HCT116 (cell line): Measurements from ENCODE around the gene DOCK9. TPM values are rescaled to one million over a fixed set of nuclear protein-coding genes. Genes with fewer than 3 reads are reported as not detected.

Source experiments
- ATAC-seq: fragments of 200-7000 bp; cut with Tn5 transposase; 2 replicates; pipeline ENCODE4 v1.9.1; 2020; ENCODE audit warnings: mild to moderate bottlenecking, moderate library complexity
- BruUV-seq: library from RNA; stranded (reverse); fragments of 400-500 nt; replicated peaks from 2 replicates; lab custom pipeline; 2021; lab: Mats Ljungman, UMichigan
- CTCF ChIA-PET: fragments of 300-600 bp; sonication (Branson Sonifier 250); formaldehyde crosslinking; loops from one replicate; lab custom pipeline; 2021; ENCODE audit warnings: antibody characterized with exemption; lab: Charles Lee
- POLR2A ChIA-PET: fragments of 300-600, 350-600 bp; sonication (Branson Sonifier 250); formaldehyde crosslinking; loops from one replicate; lab custom pipeline; 2021; ENCODE audit warnings: antibody characterized with exemption; lab: Charles Lee
- RAD21 ChIA-PET, 2 experiments: fragments of 300-600 bp; sonication (Branson Sonifier 250); formaldehyde crosslinking; loops; one replicate each; lab custom pipeline; 2023; ENCODE audit warnings: low total read pairs in 2 of 2; ENCODE audit not compliant: uncharacterized antibody in 2 of 2, unreplicated experiment in 2 of 2, low non-redundant PET in 1 of 2; lab: Charles Lee
- DNase-seq: peaks from one replicate; pipeline ENCODE4 v3.0.0-alpha.2; 2010; ENCODE audit warnings: low read depth, low spot score
- H2AFZ ChIP-seq: fragments of 200-600 bp; shearing (Covaris generic), sonication (generic); 2 replicates; pipeline ENCODE4 v1.6.1; 2017; ENCODE audit warnings: low read depth, mixed run types, mixed read lengths, antibody characterized with exemption, low read length; ENCODE audit not compliant: poor library complexity, severe bottlenecking
- H3K27ac ChIP-seq: 2 replicates; pipeline ENCODE4 v1.5.1; 2012; ENCODE audit warnings: low read depth, low read length
- H3K27me3 ChIP-seq: fragments of 200-600 bp; sonication (generic); 2 replicates; pipeline ENCODE4 v1.6.1; 2016; ENCODE audit warnings: mixed run types, low read length, mixed read lengths; ENCODE audit not compliant: insufficient read depth
- H3K36me3 ChIP-seq, 2 experiments: fragments of 200-500 bp in 1 of 2; fragments of 200-600 bp in 1 of 2; sonication (Bioruptor generic) in 1 of 2; sonication (generic) in 1 of 2; 2 replicates each; pipeline versions ENCODE4 v1.5.1 to v1.6.1; 2014 to 2016; ENCODE audit warnings: low read length in 2 of 2, inconsistent platforms in 1 of 2, mixed read lengths in 1 of 2, mixed run types in 1 of 2; ENCODE audit not compliant: insufficient read depth in 2 of 2, control insufficient read depth in 1 of 2
- H3K4me1 ChIP-seq, 2 experiments: fragments of 200-600 bp in 1 of 2; sonication (generic) in 1 of 2; 2 replicates each; pipeline versions ENCODE4 v1.5.1 to v1.6.1; 2012 to 2017; ENCODE audit warnings: low read length in 2 of 2, inconsistent platforms in 1 of 2, mild to moderate bottlenecking in 1 of 2, mixed read lengths in 1 of 2, mixed run types in 1 of 2, moderate library complexity in 1 of 2; ENCODE audit not compliant: insufficient read depth in 2 of 2, control insufficient read depth in 1 of 2
- H3K4me2 ChIP-seq: fragments of 200-600 bp; sonication (generic); 2 replicates; pipeline ENCODE4 v1.6.1; 2017; ENCODE audit warnings: mixed run types, low read length, mixed read lengths
- H3K4me3 ChIP-seq, 2 experiments: fragments of 200-600 bp in 1 of 2; sonication (generic) in 1 of 2; replicated peaks in 1 of 2; 2 replicates each; pipeline ENCODE4 v1.5.1; 2011 to 2016; ENCODE audit warnings: low read length in 2 of 2, control low read depth in 1 of 2, low read depth in 1 of 2, mild to moderate bottlenecking in 1 of 2, mixed read lengths in 1 of 2, mixed run types in 1 of 2
- H3K79me2 ChIP-seq: fragments of 200-600 bp; sonication (generic); 2 replicates; pipeline ENCODE4 v1.6.1; 2017; ENCODE audit warnings: mild to moderate bottlenecking, mixed run types, low read length, moderate library complexity, mixed read lengths; ENCODE audit not compliant: insufficient read depth
- H3K9ac ChIP-seq: fragments of 200-600 bp; sonication (generic); 2 replicates; pipeline ENCODE4 v1.6.1; 2016; ENCODE audit warnings: low read length, mixed read lengths
- H3K9me2 ChIP-seq: fragments of 200-600 bp; sonication (generic), shearing (Covaris generic); 2 replicates; pipeline ENCODE4 v1.6.1; 2017; ENCODE audit warnings: mixed run types, mild to moderate bottlenecking, moderate library complexity; ENCODE audit not compliant: insufficient read depth
- H3K9me3 ChIP-seq, 2 experiments: fragments of 200-500 bp in 1 of 2; fragments of 200-600 bp in 1 of 2; sonication (Bioruptor generic) in 1 of 2; sonication (generic) in 1 of 2; 2 replicates each; pipeline ENCODE4 v1.6.1; 2014 to 2017; ENCODE audit warnings: low read length in 2 of 2, mixed read lengths in 2 of 2, inconsistent platforms in 1 of 2, low read depth in 1 of 2, mild to moderate bottlenecking in 1 of 2, mixed run types in 1 of 2, moderate library complexity in 1 of 2; ENCODE audit not compliant: control insufficient read depth in 1 of 2, insufficient read depth in 1 of 2
- H4K20me1 ChIP-seq: fragments of 200-600 bp; sonication (generic), shearing (Covaris generic); 2 replicates; pipeline ENCODE4 v1.6.1; 2017; ENCODE audit warnings: mixed run types, mild to moderate bottlenecking, moderate library complexity; ENCODE audit not compliant: insufficient read depth
- CBX3 ChIP-seq: IDR thresholded peaks from 2 replicates; pipeline ENCODE4 v1.6.1; 2012; ENCODE audit warnings: low read depth
- CEBPB ChIP-seq: IDR thresholded peaks from 2 replicates; pipeline ENCODE4 v1.6.1; 2012; ENCODE audit warnings: low read depth
- CTCF ChIP-seq, 3 experiments: fragments of 200-600 bp in 1 of 3; sonication (generic) in 1 of 3; IDR thresholded peaks in 2 of 3; conservative IDR thresholded peaks in 1 of 3; 2 replicates each; pipeline ENCODE4 v1.5.1; 2012 to 2017; ENCODE audit warnings: low read depth in 2 of 3, low read length in 2 of 3, antibody characterized with exemption in 1 of 3, borderline replicate concordance in 1 of 3, control low read depth in 1 of 3, mild to moderate bottlenecking in 1 of 3, mixed read lengths in 1 of 3, mixed run types in 1 of 3, moderate library complexity in 1 of 3; ENCODE audit not compliant: insufficient read depth in 1 of 3
- EGR1 ChIP-seq: IDR thresholded peaks from 2 replicates; pipeline ENCODE4 v1.6.1; 2012; ENCODE audit warnings: low read depth
- FOSL1 ChIP-seq: IDR thresholded peaks from 2 replicates; pipeline ENCODE4 v1.6.1; 2012; ENCODE audit warnings: low read depth
- SIN3A ChIP-seq: IDR thresholded peaks from 2 replicates; pipeline ENCODE4 v1.6.1; 2012; ENCODE audit warnings: low read depth
- SP1 ChIP-seq: IDR thresholded peaks from 2 replicates; pipeline ENCODE4 v1.6.1; 2012; ENCODE audit warnings: low read depth
- ZBTB33 ChIP-seq: IDR thresholded peaks from 2 replicates; pipeline ENCODE4 v1.6.1; 2011; ENCODE audit warnings: mild to moderate bottlenecking, low read length, moderate library complexity; ENCODE audit not compliant: insufficient replicate concordance; ENCODE audit errors: extremely low read depth
- intact Hi-C: fragments of 100-400 bp; cut with micrococcal nuclease; formaldehyde crosslinking; loops from 2 replicates; pipeline ENCODE4 v1.10.0; 2022
- total RNA-seq: library from RNA; stranded (reverse); gene quantifications from one replicate; pipeline ENCODE4 v1.2.1, GENCODE V29; 2021; ENCODE audit not compliant: unreplicated experiment
- TF ChIP-seq, protein P1 (sequence below): IDR thresholded peaks from 2 replicates; pipeline ENCODE4 v1.6.1; 2012

The DOCK9 gene
- total RNA-seq, 1 experiment from 2014 or later = 58.8 TPM

- BruUV-seq = no TSS peak
- Histone ChIP-seq H4K20me1 (no peaks in the 10 kb centered on the region), H3K79me2 (peaks cover 5% of the 10 kb centered on the region), H3K9me2 (no peaks in the 10 kb centered on the region), H3K27me3 (no peaks in the 10 kb centered on the region), H3K9ac (no peak overlapping the region), H3K36me3 (no peaks in the 10 kb centered on the region), H2AFZ (no peak overlapping the region), H3K4me1 (no peaks in the 10 kb centered on the region), H3K27ac (no peak overlapping the region), H3K4me3 (no peak overlapping the region), H3K9me3 (no peaks in the 10 kb centered on the region), H3K4me2 (no peak overlapping the region)
- ChIA-PET CTCF (interaction anchor here (1.2 kb wide), 1 partner anchor 19 kb away, joined by 3 read pairs; no protein-coding TSS in a partner anchor), POLR2A (no interaction called here), RAD21 (no interaction called here)
- DNase-seq = no peak
- TF ChIP-seq EGR1 (no peak), FOSL1 (no peak), SIN3A (no peak), CTCF (IDR thresholded peaks at IDR 0.05 in 2 of 3, conservative IDR thresholded peaks at IDR 0.05 in 1 of 3; ENCODE audit: borderline replicate concordance in 1 of 3, insufficient read depth in 1 of 3, low read depth in 2 of 3, low read length in 2 of 3) (no peak), SP1 (no peak), CEBPB (no peak), ZBTB33 (no peak), CBX3 (no peak)
- TF ChIP-seq, protein P1, sequence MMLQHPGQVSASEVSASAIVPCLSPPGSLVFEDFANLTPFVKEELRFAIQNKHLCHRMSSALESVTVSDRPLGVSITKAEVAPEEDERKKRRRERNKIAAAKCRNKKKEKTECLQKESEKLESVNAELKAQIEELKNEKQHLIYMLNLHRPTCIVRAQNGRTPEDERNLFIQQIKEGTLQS = no peak
- intact Hi-C loops = no loop called here
- ATAC-seq = no peak
These were observed 29.6 kb upstream of the DOCK9 start for GRCh38 chr13:99007414-99007986.
